K562 (cell line): ENCODE results near the gene CROT. TPM values are rescaled to one million over a fixed set of nuclear protein-coding genes. Genes with fewer than 3 reads are reported as not detected.

Experiments used
- ATAC-seq: fragments of 200-7000 bp; cut with Tn5 transposase; 3 replicates; pipeline ENCODE4 v1.9.1; 2020; ENCODE audit warnings: moderate library complexity
- BruUV-seq: library from RNA; stranded (reverse); fragments of 400-500 nt; replicated peaks from 2 replicates; lab custom pipeline; 2021; lab: Mats Ljungman, UMichigan
- CTCF ChIA-PET: fragments of 300-600 bp; formaldehyde crosslinking; extraction: SDS; loops from one replicate; lab custom pipeline; 2021; ENCODE audit warnings: low intra/inter-chr PET ratio; lab: Yijun Ruan, JAX
- POLR2A ChIA-PET: fragments of 300-600, 350-650 bp; sonication (Branson Sonifier 250); formaldehyde crosslinking; extraction: SDS; loops from one replicate; lab custom pipeline; 2021; ENCODE audit warnings: antibody characterized with exemption, inconsistent platforms; lab: Yijun Ruan, JAX
- DNase-seq, 4 experiments: peaks; one replicate each; pipeline versions ENCODE4 v3.0.0 to v3.0.0-alpha.2; 2011 to 2018; ENCODE audit warnings: low spot score in 3 of 4, mixed read lengths in 3 of 4; ENCODE audit errors: extremely low read depth in 1 of 4
- FAIRE-seq: peaks from 2 replicates; lab custom pipeline; 2011; peaks lifted over from hg19 to GRCh38; lab: Jason Lieb, UNC
- H2AFZ ChIP-seq: 2 replicates; pipeline ENCODE4 v1.6.0; 2011; ENCODE audit warnings: low read depth, low read length, control low read depth, inconsistent platforms
- H3K27ac ChIP-seq: fragments of 200-600 bp; 3 replicates; pipeline ENCODE4 v1.8.0; 2011; ENCODE audit warnings: low read depth, mild to moderate bottlenecking, control low read depth, inconsistent platforms, low read length, moderate library complexity, mixed read lengths; ENCODE audit errors: extremely low read depth
- H3K27me3 ChIP-seq, 2 experiments: fragments of 300-600 bp in 1 of 2; 2 replicates in 1 of 2; 3 replicates in 1 of 2; pipeline versions ENCODE4 v1.6.0 to v1.8.0; 2011; ENCODE audit warnings: inconsistent platforms in 2 of 2, low read length in 2 of 2, mild to moderate bottlenecking in 1 of 2, mixed read lengths in 1 of 2, moderate library complexity in 1 of 2; ENCODE audit not compliant: control insufficient read depth in 2 of 2, insufficient read depth in 2 of 2
- H3K36me3 ChIP-seq: fragments of 300-600 bp; 3 replicates; pipeline ENCODE4 v1.8.0; 2011; ENCODE audit warnings: mild to moderate bottlenecking, low read length, inconsistent platforms; ENCODE audit not compliant: control insufficient read depth, insufficient read depth
- H3K4me1 ChIP-seq, 2 experiments: fragments of 200-600 bp in 1 of 2; replicated peaks in 1 of 2; 2 replicates in 1 of 2; 3 replicates in 1 of 2; pipeline versions ENCODE4 v1.5.1 to v1.8.0; 2011; ENCODE audit warnings: inconsistent platforms in 2 of 2, low read length in 2 of 2, mild to moderate bottlenecking in 1 of 2, mixed read lengths in 1 of 2, moderate library complexity in 1 of 2; ENCODE audit not compliant: control insufficient read depth in 2 of 2, insufficient read depth in 2 of 2
- H3K4me2 ChIP-seq: 2 replicates; pipeline ENCODE4 v1.6.1; 2011; ENCODE audit warnings: low read length, control low read depth, inconsistent platforms, mixed read lengths; ENCODE audit not compliant: insufficient read depth
- H3K4me3 ChIP-seq: fragments of 200-600 bp; sonication (generic), shearing (Covaris generic); 2 replicates; pipeline ENCODE4 v1.5.1; 2016; ENCODE audit warnings: control low read depth, inconsistent platforms
- H3K79me2 ChIP-seq: fragments of 200-600 bp; 3 replicates; pipeline ENCODE4 v1.8.0; 2011; ENCODE audit warnings: low read length, inconsistent platforms; ENCODE audit not compliant: control insufficient read depth, insufficient read depth
- H3K9ac ChIP-seq, 2 experiments: 2 replicates each; pipeline versions ENCODE4 v1.6.0 to v1.6.1; 2011; ENCODE audit warnings: low read depth in 2 of 2, low read length in 2 of 2, control low read depth in 1 of 2, inconsistent platforms in 1 of 2, mild to moderate bottlenecking in 1 of 2, mixed read lengths in 1 of 2; ENCODE audit not compliant: insufficient read depth in 1 of 2
- H3K9me1 ChIP-seq: one replicate; pipeline ENCODE4 v1.6.0; 2011; ENCODE audit warnings: inconsistent platforms, mild to moderate bottlenecking, low read length, moderate library complexity; ENCODE audit not compliant: control insufficient read depth, insufficient read depth
- H3K9me3 ChIP-seq: replicated peaks from 2 replicates; pipeline ENCODE4 v1.5.1; 2011; ENCODE audit warnings: low read depth, low read length, inconsistent platforms; ENCODE audit not compliant: control insufficient read depth, insufficient read depth
- H4K20me1 ChIP-seq: replicated peaks from 2 replicates; pipeline ENCODE4 v1.6.1; 2011; ENCODE audit warnings: low read length, inconsistent platforms, mixed read lengths; ENCODE audit not compliant: control insufficient read depth, insufficient read depth
- ADNP ChIP-seq: fragments of 200-800 bp; sonication (Bioruptor generic); IDR thresholded peaks from 2 replicates; pipeline ENCODE4 v1.6.1; 2016; ENCODE audit warnings: missing genetic modification characterization, missing compliant biosample characterization
- CREBBP ChIP-seq: IDR thresholded peaks from one replicate; pipeline ENCODE4 v1.6.1; 2012; ENCODE audit warnings: low read depth, mild to moderate bottlenecking, control low read depth, inconsistent platforms, low read length
- HDAC8 ChIP-seq: fragments of 450-650 bp; IDR thresholded peaks from 2 replicates; pipeline ENCODE4 v1.6.1; 2016; ENCODE audit warnings: mild to moderate bottlenecking, missing genetic modification characterization, moderate library complexity, missing compliant biosample characterization
- LEF1 ChIP-seq: fragments of 450-650 bp; IDR thresholded peaks from 2 replicates; pipeline ENCODE4 v1.6.1; 2016; ENCODE audit warnings: mild to moderate bottlenecking
- MXI1 ChIP-seq: IDR thresholded peaks from 2 replicates; pipeline ENCODE4 v1.6.1; 2011; ENCODE audit warnings: low read depth, mild to moderate bottlenecking, improper control_type of control experiment, low read length
- NONO ChIP-seq, 2 experiments: fragments of 200-400 bp in 1 of 2; fragments of 450-650 bp in 1 of 2; formaldehyde crosslinking in 1 of 2; IDR thresholded peaks; 2 replicates each; pipeline ENCODE4 v1.6.1; 2017; ENCODE audit warnings: low read depth in 2 of 2, mild to moderate bottlenecking in 2 of 2, moderate library complexity in 2 of 2, low read length in 1 of 2
- PCBP2 ChIP-seq: fragments of 200-400 bp; formaldehyde crosslinking; IDR thresholded peaks from 2 replicates; pipeline ENCODE4 v1.6.1; 2018; ENCODE audit warnings: low read length, low read depth, mild to moderate bottlenecking, moderate library complexity; ENCODE audit not compliant: poor library complexity, severe bottlenecking
- RBM15 ChIP-seq: fragments of 200-400 bp; formaldehyde crosslinking; IDR thresholded peaks from 2 replicates; pipeline ENCODE4 v1.6.1; 2018; ENCODE audit warnings: mild to moderate bottlenecking, low read length, moderate library complexity; ENCODE audit not compliant: insufficient read depth
- STAT5A ChIP-seq: IDR thresholded peaks from 2 replicates; pipeline ENCODE4 v1.6.1; 2012; ENCODE audit warnings: low read length, inconsistent platforms, borderline replicate concordance
- TCF7 ChIP-seq: sonication (generic); IDR thresholded peaks from 2 replicates; pipeline ENCODE4 v1.6.1; 2016; ENCODE audit warnings: antibody characterized with exemption, borderline replicate concordance
- ZNF146 ChIP-seq: IDR thresholded peaks from one replicate; pipeline ENCODE4 v1.6.1; 2018; ENCODE audit warnings: missing compliant biosample characterization; ENCODE audit not compliant: unreplicated experiment
- ZNF174 ChIP-seq: fragments of 250-450 bp; sonication (Bioruptor Pico); IDR thresholded peaks from 2 replicates; pipeline ENCODE4 v1.4.0; 2020; ENCODE audit warnings: mild to moderate bottlenecking
- ZNF253 ChIP-seq: fragments of 250-450 bp; sonication (Bioruptor Pico); conservative IDR thresholded peaks from 2 replicates; pipeline ENCODE4 v1.6.1; 2021; ENCODE audit warnings: mild to moderate bottlenecking
- ZNF699 ChIP-seq: fragments of 250-450 bp; sonication (Bioruptor Pico); IDR thresholded peaks from 2 replicates; pipeline ENCODE4 v1.8.0; 2021; ENCODE audit warnings: mild to moderate bottlenecking, moderate library complexity; ENCODE audit not compliant: insufficient replicate concordance
- WGBS: fragments of 100-300 bp; shearing (Covaris generic); methylation state at CpG from one replicate; pipeline ENCODE4 v1.1.6; 2016; ENCODE audit warnings: low coverage, mixed read lengths; ENCODE audit not compliant: insufficient coverage; ENCODE audit errors: missing lambda C conversion rate; 5-methylcytosine and 5-hydroxymethylcytosine counted together
- in situ Hi-C: fragments of 300-500 bp; cut with MboI; formaldehyde crosslinking; loops from 4 replicates; pipeline ENCODE4 v1.15.0; 2018; ENCODE audit warnings: inconsistent platforms, mixed read lengths
- intact Hi-C: fragments of 100-400 bp; cut with micrococcal nuclease; formaldehyde crosslinking; loops from 2 replicates; pipeline ENCODE4 v1.14.2; 2022
- polyA plus RNA-seq, 8 experiments: library from polyadenylated mRNA; depleted of rRNA in 4 of 8; stranded (reverse) in 5 of 8; unstranded in 3 of 8; fragments of >200 nt; fragmentation: Nextera tagmentation in 2 of 8; fragmentation: Illumina TruSeq in 1 of 8; extraction: Ambion mirVana in 2 of 8; extraction: Trizol in 1 of 8; gene quantifications; 2 replicates each; pipeline versions ENCODE4 v1.2.1 to v1.2.3, GENCODE V29; 2011 to 2014; ENCODE audit warnings: inconsistent platforms in 1 of 8, missing spikeins in 1 of 8
- total RNA-seq, 7 experiments: library from RNA; depleted of rRNA in 6 of 7; stranded (reverse); fragments of >200 nt in 6 of 7; fragmentation: Illumina TruSeq in 2 of 7; extraction: Trizol in 2 of 7; gene quantifications; 2 replicates each; pipeline versions ENCODE4 v1.2.1 to v1.2.3, GENCODE V29; 2011 to 2021; ENCODE audit warnings: low replicate concordance in 1 of 7
- TF ChIP-seq, protein P1 (sequence below), 2 experiments: fragments of 450-650 bp in 1 of 2; sonication (generic) in 1 of 2; formaldehyde crosslinking; conservative IDR thresholded peaks; 2 replicates each; pipeline versions ENCODE4 v1.4.0 to v1.8.1; 2020 to 2022; ENCODE audit warnings: mild to moderate bottlenecking in 1 of 2, missing genetic modification reagents in 1 of 2
- TF ChIP-seq, protein P2 (sequence below): fragments of 250-450 bp; sonication (Bioruptor Pico); IDR thresholded peaks from 2 replicates; pipeline ENCODE4 v1.8.0; 2022; ENCODE audit warnings: moderate library complexity, mild to moderate bottlenecking, inconsistent platforms
- TF ChIP-seq, protein P3 (sequence below): sonication (generic); formaldehyde crosslinking; IDR thresholded peaks from 2 replicates; pipeline ENCODE4 v1.8.1; 2023; ENCODE audit warnings: mild to moderate bottlenecking, missing genetic modification reagents

CROT gene
- total and polyA plus RNA-seq, 9 of the 15 experiments (the other 6 are each of a cell fraction or from before 2014, with no cell fraction given) = 2.5 to 8.1 (median 5.1) TPM

DNA sequence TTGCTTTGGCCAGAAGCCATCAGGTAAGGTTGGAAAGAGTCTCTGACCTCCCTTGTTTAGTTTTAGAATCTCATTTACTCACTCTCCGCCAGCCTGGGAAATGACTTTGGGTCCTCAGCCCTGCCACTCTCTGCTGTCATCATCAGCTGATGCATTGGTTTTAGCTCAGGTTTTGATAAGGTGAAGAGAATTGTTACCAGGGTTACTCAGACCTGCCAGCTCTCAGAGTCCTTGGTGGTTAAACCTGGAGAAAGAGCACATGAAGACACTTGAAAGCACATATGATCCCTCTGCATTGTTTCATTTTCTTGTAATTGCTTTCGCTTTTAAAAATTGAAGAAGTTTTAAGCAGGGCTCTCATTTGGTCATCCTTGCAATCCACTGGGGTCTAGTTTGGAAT lies 4.0 kb upstream of the CROT start:
- Histone ChIP-seq H3K4me2 (no peak overlapping the region), H4K20me1 (no peaks in the 10 kb centered on the region), H3K9ac (no peak overlapping the region), H3K27ac (no peak overlapping the region), H3K4me1 (peaks cover 2 to 8% of the 10 kb centered on the region in 2 experiments; a peak in 3 of 5 replicates), H3K9me3 (no peaks in the 10 kb centered on the region), H2AFZ (no peak overlapping the region), H3K27me3 (no peaks in the 10 kb centered on the region), H3K4me3 (no peak overlapping the region), H3K36me3 (no peaks in the 10 kb centered on the region), H3K9me1 (no peaks in the 10 kb centered on the region), H3K79me2 (no peaks in the 10 kb centered on the region)
- in situ Hi-C loops = no loop called here
- 54% methylated on average over 2 of the region's 2 CpGs for WGBS
- FAIRE-seq (no peak), DNase-seq (no peak), ATAC-seq (no peak)
- no TSS peak for BruUV-seq
- TF ChIP-seq ZNF174 (no peak), MXI1 (no peak), NONO (IDR thresholded peaks at IDR 0.05; ENCODE audit: low read depth in 2 of 2, low read length in 1 of 2) (no peak), CREBBP (no peak), HDAC8 (tag) (no peak), TCF7 (no peak), ADNP (tag) (no peak), STAT5A (no peak), LEF1 (no peak), ZNF146 (CRISPR knock-in tag) (no peak), RBM15 (no peak), ZNF253 (CRISPR knock-in tag) (no peak), PCBP2 (no peak), ZNF699 (CRISPR knock-in tag) (no peak)
- TF ChIP-seq, protein P1, sequence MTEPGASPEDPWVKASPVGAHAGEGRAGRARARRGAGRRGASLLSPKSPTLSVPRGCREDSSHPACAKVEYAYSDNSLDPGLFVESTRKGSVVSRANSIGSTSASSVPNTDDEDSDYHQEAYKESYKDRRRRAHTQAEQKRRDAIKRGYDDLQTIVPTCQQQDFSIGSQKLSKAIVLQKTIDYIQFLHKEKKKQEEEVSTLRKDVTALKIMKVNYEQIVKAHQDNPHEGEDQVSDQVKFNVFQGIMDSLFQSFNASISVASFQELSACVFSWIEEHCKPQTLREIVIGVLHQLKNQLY (CRISPR knock-in tag; conservative IDR thresholded peaks at IDR 0.05) = no peak
- TF ChIP-seq, protein P2, sequence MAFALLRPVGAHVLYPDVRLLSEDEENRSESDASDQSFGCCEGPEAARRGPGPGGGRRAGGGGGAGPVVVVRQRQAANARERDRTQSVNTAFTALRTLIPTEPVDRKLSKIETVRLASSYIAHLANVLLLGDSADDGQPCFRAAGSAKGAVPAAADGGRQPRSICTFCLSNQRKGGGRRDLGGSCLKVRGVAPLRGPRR (CRISPR knock-in tag) = no peak
- TF ChIP-seq, protein P3, sequence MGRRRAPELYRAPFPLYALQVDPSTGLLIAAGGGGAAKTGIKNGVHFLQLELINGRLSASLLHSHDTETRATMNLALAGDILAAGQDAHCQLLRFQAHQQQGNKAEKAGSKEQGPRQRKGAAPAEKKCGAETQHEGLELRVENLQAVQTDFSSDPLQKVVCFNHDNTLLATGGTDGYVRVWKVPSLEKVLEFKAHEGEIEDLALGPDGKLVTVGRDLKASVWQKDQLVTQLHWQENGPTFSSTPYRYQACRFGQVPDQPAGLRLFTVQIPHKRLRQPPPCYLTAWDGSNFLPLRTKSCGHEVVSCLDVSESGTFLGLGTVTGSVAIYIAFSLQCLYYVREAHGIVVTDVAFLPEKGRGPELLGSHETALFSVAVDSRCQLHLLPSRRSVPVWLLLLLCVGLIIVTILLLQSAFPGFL (CRISPR knock-in tag) = no peak
- intact Hi-C loops = no loop called here
- CTCF ChIA-PET = no interaction called here
- POLR2A ChIA-PET = no interaction called here
